Measurements from ENCODE around the gene ST6GALNAC3.

Gene ST6GALNAC3

GRCh38 chr1:76256289-76257223 is 182.0 kb downstream of the ST6GALNAC3 start:
- H3K4me3 ChIP-seq (ENCODE audit: low read length) = no peak overlapping the region
- H3K9me3 ChIP-seq (ENCODE audit: insufficient read depth, low read length) = no peaks in the 10 kb centered on the region
- no peaks in the 10 kb centered on the region for H3K36me3 ChIP-seq (replicated peaks; ENCODE audit: low read depth, low read length)
- H3K27ac ChIP-seq (ENCODE audit: low read length) = no peak overlapping the region
- H3K4me2 ChIP-seq (ENCODE audit: low read length) = no peak overlapping the region
- H3K79me2 ChIP-seq (ENCODE audit: low read length) = no peaks in the 10 kb centered on the region
- no peak overlapping the region for H3K9ac ChIP-seq (ENCODE audit: low read length)
- no peak for TF ChIP-seq EZH2phosphoT487 (IDR thresholded peaks at IDR 0.05; ENCODE audit: low read depth)
- no peak for TF ChIP-seq CTCF (IDR thresholded peaks at IDR 0.05; ENCODE audit: low read depth, low read length)
- H3K4me1 ChIP-seq (ENCODE audit: low read length) = no peaks in the 10 kb centered on the region
- H3K27me3 ChIP-seq (ENCODE audit: low read depth, low read length) = no peaks in the 10 kb centered on the region
- H4K20me1 ChIP-seq (ENCODE audit: insufficient read depth, low read length) = no peaks in the 10 kb centered on the region
- no peak overlapping the region for H2AFZ ChIP-seq (ENCODE audit: low read depth, low read length)

GRCh38 chr1:76257823-76258222 is 183.3 kb downstream of the ST6GALNAC3 start:
- H3K79me2 ChIP-seq (ENCODE audit: low read length) = no peaks in the 10 kb centered on the region
- H3K36me3 ChIP-seq (replicated peaks; ENCODE audit: low read depth, low read length) = no peaks in the 10 kb centered on the region
- TF ChIP-seq EZH2phosphoT487 (IDR thresholded peaks at IDR 0.05; ENCODE audit: low read depth) (no peak), CTCF (IDR thresholded peaks at IDR 0.05; ENCODE audit: low read depth, low read length) (no peak)
- no peak overlapping the region for H3K4me3 ChIP-seq (ENCODE audit: low read length)
- no peaks in the 10 kb centered on the region for H4K20me1 ChIP-seq (ENCODE audit: insufficient read depth, low read length)
- no peaks in the 10 kb centered on the region for H3K27me3 ChIP-seq (ENCODE audit: low read depth, low read length)
- H3K27ac ChIP-seq (ENCODE audit: low read length) = no peak overlapping the region
- H3K4me2 ChIP-seq (ENCODE audit: low read length) = no peak overlapping the region
- H3K4me1 ChIP-seq (ENCODE audit: low read length) = no peaks in the 10 kb centered on the region
- no peak overlapping the region for H2AFZ ChIP-seq (ENCODE audit: low read depth, low read length)
- H3K9ac ChIP-seq (ENCODE audit: low read length) = no peak overlapping the region
- H3K9me3 ChIP-seq (ENCODE audit: insufficient read depth, low read length) = no peaks in the 10 kb centered on the region

GRCh38 chr1:76259270-76259669 is 184.7 kb downstream of the ST6GALNAC3 start:
- Histone ChIP-seq H3K4me2 (ENCODE audit: low read length) (no peak overlapping the region), H2AFZ (ENCODE audit: low read depth, low read length) (no peak overlapping the region), H3K27ac (ENCODE audit: low read length) (no peak overlapping the region), H3K79me2 (ENCODE audit: low read length) (no peaks in the 10 kb centered on the region), H3K9me3 (ENCODE audit: insufficient read depth, low read length) (no peaks in the 10 kb centered on the region), H3K4me1 (ENCODE audit: low read length) (no peaks in the 10 kb centered on the region), H3K4me3 (ENCODE audit: low read length) (no peak overlapping the region), H4K20me1 (ENCODE audit: insufficient read depth, low read length) (no peaks in the 10 kb centered on the region), H3K27me3 (ENCODE audit: low read depth, low read length) (no peaks in the 10 kb centered on the region), H3K36me3 (replicated peaks; ENCODE audit: low read depth, low read length) (no peaks in the 10 kb centered on the region), H3K9ac (ENCODE audit: low read length) (no peak overlapping the region)
- no peak for TF ChIP-seq EZH2phosphoT487 (IDR thresholded peaks at IDR 0.05; ENCODE audit: low read depth)
- TF ChIP-seq CTCF (IDR thresholded peaks at IDR 0.05; ENCODE audit: low read depth, low read length) = no peak

- H3K4me1 ChIP-seq (ENCODE audit: low read length) = no peaks in the 10 kb centered on the region
- no peak overlapping the region for H3K27ac ChIP-seq (ENCODE audit: low read length)
- H4K20me1 ChIP-seq (ENCODE audit: insufficient read depth, low read length) = no peaks in the 10 kb centered on the region
- no peak overlapping the region for H2AFZ ChIP-seq (ENCODE audit: low read depth, low read length)
- no peak overlapping the region for H3K4me2 ChIP-seq (ENCODE audit: low read length)
- H3K27me3 ChIP-seq (ENCODE audit: low read depth, low read length) = no peaks in the 10 kb centered on the region
- no peak overlapping the region for H3K4me3 ChIP-seq (ENCODE audit: low read length)
- no peaks in the 10 kb centered on the region for H3K9me3 ChIP-seq (ENCODE audit: insufficient read depth, low read length)
- no peaks in the 10 kb centered on the region for H3K36me3 ChIP-seq (replicated peaks; ENCODE audit: low read depth, low read length)
- no peaks in the 10 kb centered on the region for H3K79me2 ChIP-seq (ENCODE audit: low read length)
- TF ChIP-seq EZH2phosphoT487 (IDR thresholded peaks at IDR 0.05; ENCODE audit: low read depth) (no peak), CTCF (IDR thresholded peaks at IDR 0.05; ENCODE audit: low read depth, low read length) (no peak)
- H3K9ac ChIP-seq (ENCODE audit: low read length) = no peak overlapping the region
These were observed 185.7 kb downstream of the ST6GALNAC3 start for GRCh38 chr1:76260279-76260678.
